Stimulated activated CD8-positive, alpha-beta memory T cell treated with anti-CD3 and anti-CD28 coated beads, Interleukin-2, amount 100 ng/mL, for 1 hour (primary cell): Measurements from ENCODE around the gene SLC12A8.

Source experiments
- DNase-seq, 2 donors: peaks; one replicate each; pipeline ENCODE4 v3.0.0-alpha.2; 2020; ENCODE audit warnings: low read depth in 2 of 2

Gene SLC12A8

GRCh38 chr3:125213946-125214542, 1.5 kb upstream of the SLC12A8 start:
- DNase-seq, result no peak

- no peak for DNase-seq
Observed at GRCh38 chr3:125213364-125213755, 812 bp upstream of the SLC12A8 start.

- DNase-seq, result no peak
Observed at GRCh38 chr3:125212091-125212508, 448 bp downstream of the SLC12A8 start.

- no peak for DNase-seq
Observed at GRCh38 chr3:125211523-125212090, 941 bp downstream of the SLC12A8 start.

GRCh38 chr3:125207949-125208568, 4.5 kb downstream of the SLC12A8 start:
- DNase-seq, result no peak

- DNase-seq, result no peak
Observed at GRCh38 chr3:125207507-125207906, 5.0 kb downstream of the SLC12A8 start.

GRCh38 chr3:125206934-125207333, 5.6 kb downstream of the SLC12A8 start:
- no peak for DNase-seq

GRCh38 chr3:125203731-125204130, 8.8 kb downstream of the SLC12A8 start:
- no peak for DNase-seq

GRCh38 chr3:125202197-125202596, 10.4 kb downstream of the SLC12A8 start:
- DNase-seq, result no peak

GRCh38 chr3:125200731-125201139, 11.8 kb downstream of the SLC12A8 start:
- no peak for DNase-seq

- DNase-seq, result no peak
Observed at GRCh38 chr3:125194849-125195601, 17.5 kb downstream of the SLC12A8 start.

GRCh38 chr3:125194061-125194848, 18.3 kb downstream of the SLC12A8 start:
- no peak for DNase-seq

- no peak for DNase-seq
Observed at GRCh38 chr3:125192190-125193035, 20.1 kb downstream of the SLC12A8 start.

GRCh38 chr3:125191730-125192129, 20.8 kb downstream of the SLC12A8 start:
- no peak for DNase-seq

- DNase-seq, result no peak
Observed at GRCh38 chr3:125191256-125191655, 21.3 kb downstream of the SLC12A8 start.

GRCh38 chr3:125190786-125191185, 21.8 kb downstream of the SLC12A8 start:
- DNase-seq, result no peak

GRCh38 chr3:125189378-125190165, 23.0 kb downstream of the SLC12A8 start:
- DNase-seq, result no peak

GRCh38 chr3:125188955-125189354, 23.6 kb downstream of the SLC12A8 start:
- no peak for DNase-seq

GRCh38 chr3:125187599-125187910, 25.0 kb downstream of the SLC12A8 start:
- DNase-seq, result no peak
